HG02678 (cell line): ENCODE data around the gene SLC9A1.
"Not testable (repeated sequence)": the region's sequence is repeated elsewhere in the genome, so short reads cannot be mapped to it uniquely, and the experiment has no call there.

Experiments
- ATAC-seq: cut with Tn5 transposase; IDR thresholded peaks from one replicate; pipeline ENCODE4 v1.9.1; 2021; ENCODE audit warnings: mild to moderate bottlenecking, moderate library complexity; ENCODE audit not compliant: unreplicated experiment

Gene SLC9A1

DNA sequence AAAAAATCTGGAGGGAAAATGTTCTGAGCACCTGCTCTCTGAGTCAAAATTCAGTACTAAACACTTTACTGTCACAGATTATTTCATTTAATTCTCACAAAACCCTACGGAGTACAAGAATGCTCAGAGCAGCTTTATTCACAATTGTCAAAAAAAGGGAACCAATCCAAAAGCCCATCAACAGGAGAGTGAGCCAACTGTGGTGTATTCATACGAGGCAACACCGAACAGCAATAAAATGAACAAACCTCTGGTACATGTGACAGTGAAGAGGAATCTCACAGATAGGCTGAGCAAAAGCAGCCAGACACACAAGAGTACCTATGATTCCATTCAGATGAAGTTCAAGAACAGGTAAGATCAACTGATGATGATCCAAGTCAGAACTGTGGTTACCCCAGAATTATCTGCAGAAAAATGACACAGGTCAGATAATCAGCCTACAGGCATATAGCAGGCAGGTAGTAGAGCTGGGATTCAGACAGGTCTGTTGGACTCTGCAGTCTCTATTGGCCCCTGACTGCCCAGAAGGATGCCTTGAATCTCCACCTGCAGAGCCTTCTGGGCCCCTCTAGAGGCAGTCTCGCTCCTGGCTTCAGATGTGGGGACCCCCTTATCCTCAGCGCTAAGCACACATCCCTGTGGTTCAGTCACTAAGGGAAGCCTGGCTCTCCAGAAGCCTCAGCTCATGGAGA, 19.2 kb downstream of the SLC9A1 start:
- no peak for ATAC-seq

DNA sequence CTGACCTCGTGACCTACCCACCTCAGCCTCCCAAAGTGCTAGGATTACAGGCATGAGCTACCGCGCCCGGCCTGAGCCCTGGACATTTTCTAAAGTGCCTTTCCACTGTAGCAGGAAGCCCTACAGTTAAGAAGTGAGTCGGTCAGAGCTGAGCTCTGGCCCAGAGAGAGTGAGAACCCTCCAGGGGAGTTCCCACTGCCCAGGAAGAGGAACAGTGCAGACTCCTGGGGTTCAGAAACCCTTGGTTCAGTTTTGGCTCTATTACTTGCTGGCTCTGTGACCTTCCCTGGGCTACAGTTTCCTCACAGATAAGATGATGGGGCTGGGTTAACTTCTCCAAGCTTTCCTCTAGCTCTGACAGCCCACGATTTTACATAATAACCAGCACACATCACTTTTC, 20.9 kb downstream of the SLC9A1 start:
- ATAC-seq = no peak

DNA sequence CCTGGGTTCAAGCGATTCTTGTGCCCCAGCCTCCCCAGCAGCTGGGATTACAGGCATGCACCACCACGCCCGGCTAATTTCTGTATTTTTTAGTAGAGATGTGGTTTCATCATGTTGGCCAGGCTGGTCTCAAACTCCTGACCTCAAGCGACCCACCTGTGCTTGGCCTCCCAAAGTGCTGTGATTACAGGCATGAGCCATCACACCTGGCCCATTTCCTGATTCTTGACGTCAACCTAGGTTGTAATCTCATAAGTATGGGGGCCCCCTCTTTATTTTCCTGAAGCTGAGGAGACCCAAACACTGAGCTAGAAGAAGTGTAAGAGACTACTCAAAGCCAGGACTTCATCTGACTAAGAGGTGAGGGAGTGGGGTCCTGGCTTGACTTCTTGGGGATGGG, 21.8 kb downstream of the SLC9A1 start:
- ATAC-seq = no peak

DNA sequence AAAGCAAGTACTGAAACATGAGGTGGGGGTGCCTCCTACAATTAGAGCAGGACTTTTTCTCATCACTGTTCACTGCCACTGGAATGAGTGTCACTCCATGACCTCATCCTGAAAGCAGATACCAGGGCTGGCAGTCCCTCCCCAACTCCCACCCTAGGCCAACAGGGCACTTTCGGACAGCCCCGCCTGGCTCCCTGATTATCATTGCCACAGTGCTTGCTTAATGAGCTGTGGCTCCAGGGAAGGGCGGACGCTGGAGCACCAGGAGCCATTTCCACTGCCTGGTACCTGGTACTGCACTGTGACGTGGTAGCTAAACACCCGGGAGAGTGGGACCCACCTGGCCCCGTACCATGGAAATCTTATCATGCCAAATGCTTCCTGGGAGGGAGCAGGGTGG, 22.3 kb downstream of the SLC9A1 start:
- no peak for ATAC-seq

DNA sequence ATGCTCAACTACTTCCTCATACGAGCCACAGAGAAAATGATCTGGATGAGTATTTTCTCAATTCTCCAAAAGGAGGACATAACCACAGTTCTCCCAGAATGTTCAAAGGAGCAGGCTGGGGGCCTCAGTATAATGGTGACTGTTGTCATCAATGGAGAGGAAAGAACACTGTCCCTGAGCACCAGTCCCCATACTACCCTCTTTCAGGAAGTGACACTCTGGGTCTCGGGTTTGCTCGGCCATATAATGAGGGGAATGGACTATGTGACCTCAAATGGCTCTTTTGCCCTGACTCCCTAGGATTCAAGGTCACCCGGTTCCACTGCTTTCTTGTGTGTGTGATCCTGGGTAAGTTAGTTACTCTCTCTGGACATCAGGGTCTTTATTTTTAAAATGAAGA, 22.8 kb downstream of the SLC9A1 start:
- ATAC-seq = no peak

DNA sequence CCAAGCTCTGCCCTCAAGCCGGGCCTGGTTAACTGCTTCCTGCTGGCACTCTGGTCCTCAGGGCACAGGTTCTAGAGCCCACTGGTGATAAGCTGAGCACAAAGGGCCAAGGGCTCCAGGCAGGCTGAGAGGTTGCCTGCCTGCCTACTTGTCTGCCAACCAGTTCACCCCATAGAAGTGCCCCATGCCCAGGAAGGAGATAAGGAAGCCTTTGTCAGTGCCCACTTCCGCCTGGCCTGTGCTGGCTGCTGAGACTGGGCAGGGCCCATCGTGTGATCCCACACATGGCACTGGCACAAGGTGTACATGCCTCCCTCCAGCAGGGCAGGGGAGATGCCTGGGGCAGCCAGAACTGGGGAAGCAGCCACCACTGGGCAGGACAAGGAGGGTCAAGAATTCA, 24.1 kb downstream of the SLC9A1 start:
- no peak for ATAC-seq

DNA sequence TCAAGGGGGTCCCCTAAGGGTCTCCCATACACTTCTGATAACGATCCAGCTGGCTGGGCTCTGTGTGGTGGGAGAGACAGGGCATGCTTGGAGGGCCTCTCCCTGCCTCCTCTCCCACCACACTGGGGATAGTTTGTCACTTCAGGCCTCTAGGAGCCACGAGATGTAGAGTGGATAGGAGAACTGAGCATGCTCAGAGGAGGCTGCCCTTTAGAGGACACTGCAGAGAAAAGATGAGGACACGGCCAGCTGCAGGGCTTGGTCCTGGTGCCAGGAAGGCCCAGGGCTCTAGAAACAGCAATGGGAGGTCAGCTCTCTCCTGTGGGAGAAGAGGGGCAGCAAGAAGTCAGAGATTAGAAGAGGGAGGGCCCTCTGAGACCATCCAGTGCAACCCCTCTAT, 25.7 kb downstream of the SLC9A1 start:
- no peak for ATAC-seq

DNA sequence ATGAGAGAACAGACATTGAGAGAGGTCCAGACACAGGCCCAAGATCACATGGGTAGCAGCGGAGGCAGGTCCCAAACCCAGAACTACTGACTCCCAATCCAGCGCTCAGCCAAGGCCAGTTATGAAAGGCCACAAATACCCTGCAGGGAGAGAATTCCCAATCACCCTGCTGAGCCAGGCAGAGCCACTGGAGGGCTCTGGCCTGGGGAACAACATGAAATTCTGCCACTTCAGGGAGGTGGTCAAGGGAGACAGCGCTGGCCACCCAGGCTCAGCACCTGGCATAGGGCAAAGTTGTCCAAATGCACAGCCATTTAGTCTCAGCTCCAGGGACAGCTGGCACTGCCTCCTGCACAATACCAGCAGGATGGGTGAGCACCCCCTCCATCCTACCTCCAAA, 27.5 kb downstream of the SLC9A1 start:
- ATAC-seq = no peak

DNA sequence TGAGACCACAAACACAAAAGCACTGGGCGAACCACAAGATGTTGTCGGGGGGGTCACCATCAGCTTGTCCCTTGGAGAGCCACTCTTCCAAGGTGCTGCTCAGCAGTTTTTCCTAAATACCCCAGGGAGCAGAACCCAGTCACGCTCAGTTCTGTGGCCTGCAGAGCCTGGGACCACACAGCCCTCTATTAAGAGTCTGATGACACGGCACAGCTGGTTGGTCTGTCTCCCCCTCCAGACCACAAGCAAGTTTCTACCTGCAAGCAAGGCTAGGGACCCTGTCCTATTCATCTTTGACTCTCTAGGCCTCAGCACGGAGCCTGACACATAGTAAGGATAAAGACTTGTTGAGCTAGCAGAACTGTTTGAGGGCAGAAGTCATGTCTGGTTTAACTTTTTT, 28.5 kb downstream of the SLC9A1 start:
- ATAC-seq = no peak

DNA sequence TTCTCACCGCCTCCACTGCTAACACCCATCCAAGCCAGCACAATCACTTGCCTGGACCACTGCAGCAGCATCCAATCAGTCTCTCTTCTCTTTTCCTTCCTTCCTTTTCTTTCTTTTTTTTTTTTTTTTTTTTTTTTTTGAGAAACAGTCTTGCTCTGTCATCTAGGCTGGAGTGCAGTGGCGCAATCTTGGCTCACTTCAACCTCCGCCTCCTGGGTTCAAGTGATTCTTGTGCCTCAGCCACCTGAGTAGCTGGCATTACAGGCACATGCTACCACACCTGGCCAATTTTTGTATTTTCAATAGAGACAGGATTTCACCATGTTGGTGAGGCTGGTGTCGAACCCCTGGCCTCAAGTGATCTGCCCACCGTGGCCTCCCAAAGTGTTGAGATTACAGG, 29.8 kb downstream of the SLC9A1 start:
- not testable (repeated sequence) for ATAC-seq

DNA sequence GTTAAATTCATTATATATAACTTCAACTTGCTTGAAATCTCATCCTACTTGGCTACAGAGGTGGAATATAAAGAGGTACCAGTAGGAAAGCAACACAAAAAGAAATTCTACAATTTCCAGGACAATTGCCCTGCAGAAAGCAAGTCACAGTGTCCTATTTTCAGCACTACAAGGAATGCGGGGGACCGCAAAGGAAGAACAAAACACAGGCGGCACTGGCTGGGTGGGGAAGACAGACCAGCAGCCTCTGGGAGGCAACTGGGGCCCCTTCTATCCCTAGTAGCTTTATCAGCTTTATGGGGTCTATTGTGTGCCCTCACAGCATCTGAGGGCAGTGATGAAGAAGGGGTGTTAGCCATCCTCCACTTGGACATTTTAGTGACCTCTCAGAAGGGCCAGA, 30.5 kb downstream of the SLC9A1 start:
- no peak for ATAC-seq

DNA sequence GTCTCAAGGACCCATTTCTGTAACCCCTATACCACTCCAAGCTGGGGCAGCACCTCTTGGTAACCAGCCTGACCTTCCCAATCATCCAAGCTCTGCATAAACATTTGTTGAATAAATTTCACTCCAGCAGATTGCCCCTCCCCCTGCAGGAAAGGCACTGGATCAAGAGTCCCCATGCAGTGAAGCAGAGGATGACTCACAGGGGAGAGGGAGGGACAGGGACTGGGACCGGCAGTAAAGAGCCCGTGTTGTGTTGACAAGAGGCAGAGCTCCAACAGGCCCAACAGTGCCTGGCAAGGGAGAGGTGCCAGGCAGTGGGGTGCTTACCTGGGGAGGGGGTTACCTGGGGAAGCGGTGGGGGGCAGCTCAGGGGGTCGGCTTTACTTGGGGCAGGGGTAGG, 32.3 kb downstream of the SLC9A1 start:
- ATAC-seq = no peak

DNA sequence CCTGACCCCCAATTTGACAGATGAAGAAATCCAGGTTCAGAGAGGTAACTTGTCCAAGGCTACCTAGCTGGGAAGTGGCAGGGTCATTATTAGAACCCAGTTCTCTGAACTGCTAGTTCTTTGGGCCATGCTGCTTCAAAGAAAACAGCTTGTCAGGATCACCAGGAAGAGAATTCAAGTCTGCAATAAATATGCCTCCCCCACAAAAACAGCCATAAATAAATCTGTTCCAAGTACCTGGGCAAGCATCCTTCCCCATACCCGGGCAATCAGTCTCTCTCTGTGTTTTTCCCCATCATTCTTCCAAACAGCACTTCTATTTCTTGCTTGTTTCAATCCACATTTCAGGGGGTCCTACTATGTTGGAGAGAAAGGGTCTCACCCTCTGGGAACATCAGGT, 34.1 kb downstream of the SLC9A1 start:
- ATAC-seq = no peak

DNA sequence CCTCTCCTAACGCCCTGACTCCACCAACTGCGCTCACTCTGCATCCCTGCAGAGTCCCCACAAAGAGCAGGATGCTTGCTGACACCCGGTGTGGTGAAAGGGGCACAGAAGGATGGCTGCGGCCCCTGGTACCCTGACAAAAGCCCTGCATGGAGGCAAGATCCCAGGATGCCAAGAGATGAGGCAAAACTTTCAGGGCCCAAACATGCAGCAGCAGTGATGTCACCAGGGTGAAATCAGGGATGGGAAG, 36.6 kb downstream of the SLC9A1 start:
- ATAC-seq = no peak

DNA sequence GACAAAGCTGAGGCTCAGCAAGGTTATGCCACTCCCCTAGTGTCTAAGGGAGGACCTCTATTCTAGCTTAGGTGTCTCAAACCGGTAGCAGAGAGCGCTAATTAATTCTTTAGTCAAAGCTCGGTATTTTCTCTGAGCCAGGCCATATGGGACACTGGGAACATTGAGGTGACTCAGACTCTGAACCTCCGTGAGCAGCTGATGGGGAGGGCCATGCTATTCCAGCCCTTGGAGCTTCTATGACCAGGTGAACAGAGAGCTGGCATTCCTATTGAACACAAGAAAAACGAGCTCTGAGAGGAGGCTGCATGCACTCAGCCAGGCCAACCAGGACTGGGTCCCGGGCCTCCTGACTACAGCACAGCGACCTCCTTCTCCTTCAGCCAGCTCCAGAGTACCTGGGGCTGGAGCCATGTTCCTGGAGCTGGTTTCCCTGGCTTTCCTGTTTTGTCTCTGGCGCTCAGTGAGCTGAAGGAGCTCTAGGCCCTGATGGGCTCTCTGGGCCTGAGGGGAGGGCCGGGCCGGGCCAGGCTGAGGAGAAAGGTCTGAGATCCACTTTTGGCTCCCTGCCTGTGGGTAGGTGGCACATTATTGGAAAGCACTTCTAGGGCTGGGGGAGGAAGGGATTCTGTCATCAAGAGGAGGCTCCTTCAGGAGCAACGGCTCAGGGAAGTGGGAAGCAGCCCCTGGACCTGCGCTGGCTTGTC, 37.0 kb downstream of the SLC9A1 start:
- no peak for ATAC-seq

DNA sequence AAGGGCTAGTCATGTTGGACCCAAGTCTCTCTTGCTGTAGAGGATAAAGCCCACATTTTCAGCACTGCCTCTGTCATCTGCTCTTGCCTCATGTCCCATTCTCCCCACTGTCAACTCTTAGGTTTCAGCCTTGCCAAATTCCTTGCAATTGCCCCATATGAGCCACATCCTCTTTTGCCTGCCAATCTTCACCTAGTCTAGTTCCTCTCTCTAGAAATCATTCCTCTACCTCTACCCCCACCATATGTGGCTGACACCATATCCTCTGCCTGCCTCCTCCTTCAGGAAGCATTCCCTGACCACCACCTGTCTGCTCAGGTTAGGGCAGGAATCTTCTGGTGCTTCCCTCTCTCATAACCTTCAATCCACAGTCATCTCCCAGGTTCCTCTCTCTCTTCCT, 38.2 kb downstream of the SLC9A1 start:
- ATAC-seq = no peak

DNA sequence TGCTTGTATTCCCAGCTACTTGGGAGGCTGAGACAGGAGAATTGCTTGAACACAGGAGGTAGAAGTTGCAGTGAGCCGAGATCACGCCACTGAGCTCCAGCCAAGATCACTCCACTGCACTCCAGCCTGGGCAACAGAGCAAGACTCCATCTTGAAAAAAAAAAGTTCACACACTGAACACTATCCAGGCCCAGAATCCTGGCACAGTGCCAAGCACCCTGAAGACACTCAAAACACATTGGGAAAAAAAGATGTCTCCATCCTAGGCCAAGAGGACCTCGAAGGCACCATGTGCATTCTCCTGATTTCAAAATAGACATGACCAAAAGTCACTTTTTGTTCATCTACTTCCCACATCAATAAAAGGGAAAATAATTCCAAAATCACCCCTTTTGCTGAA, 38.7 kb downstream of the SLC9A1 start:
- ATAC-seq = no peak

DNA sequence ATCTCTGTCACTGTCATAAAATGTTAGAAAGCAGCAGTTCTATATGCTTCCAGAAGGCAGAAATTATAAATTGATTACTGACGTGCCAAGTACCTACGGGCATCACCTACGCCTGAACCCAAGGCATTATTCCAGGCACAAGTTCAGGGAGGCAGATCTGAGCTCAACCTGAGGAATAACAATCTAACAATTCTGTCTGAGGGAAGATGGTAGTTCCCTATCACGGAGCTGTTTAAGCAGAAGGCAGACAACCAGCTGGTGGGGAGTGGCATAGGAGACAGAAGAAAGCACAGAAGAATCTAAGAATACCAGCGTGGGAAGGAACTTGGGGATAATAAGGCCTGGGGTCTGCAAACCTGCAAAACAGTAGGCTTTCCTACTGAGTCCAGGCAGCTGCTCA, 40.4 kb downstream of the SLC9A1 start:
- no peak for ATAC-seq

DNA sequence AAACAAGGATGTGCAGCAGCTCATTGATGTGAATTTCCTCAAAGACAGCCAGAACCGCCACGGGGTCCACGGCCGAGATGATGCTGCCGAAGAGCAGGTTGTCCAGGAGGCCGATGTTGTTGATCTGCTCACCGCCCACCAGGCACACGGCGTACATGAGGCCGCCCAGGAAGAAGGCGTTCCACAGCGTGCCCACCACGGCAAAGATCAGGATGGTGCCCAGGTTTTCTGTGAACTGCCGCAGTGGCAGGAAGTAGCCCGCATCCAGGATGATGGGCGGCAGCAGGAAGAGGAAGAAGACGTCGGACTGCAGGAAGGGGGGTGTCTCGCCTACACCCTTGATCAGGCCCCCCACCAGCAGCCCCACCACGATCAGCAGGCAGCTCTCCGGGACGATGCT, 41.1 kb downstream of the SLC9A1 start:
- ATAC-seq = no peak

DNA sequence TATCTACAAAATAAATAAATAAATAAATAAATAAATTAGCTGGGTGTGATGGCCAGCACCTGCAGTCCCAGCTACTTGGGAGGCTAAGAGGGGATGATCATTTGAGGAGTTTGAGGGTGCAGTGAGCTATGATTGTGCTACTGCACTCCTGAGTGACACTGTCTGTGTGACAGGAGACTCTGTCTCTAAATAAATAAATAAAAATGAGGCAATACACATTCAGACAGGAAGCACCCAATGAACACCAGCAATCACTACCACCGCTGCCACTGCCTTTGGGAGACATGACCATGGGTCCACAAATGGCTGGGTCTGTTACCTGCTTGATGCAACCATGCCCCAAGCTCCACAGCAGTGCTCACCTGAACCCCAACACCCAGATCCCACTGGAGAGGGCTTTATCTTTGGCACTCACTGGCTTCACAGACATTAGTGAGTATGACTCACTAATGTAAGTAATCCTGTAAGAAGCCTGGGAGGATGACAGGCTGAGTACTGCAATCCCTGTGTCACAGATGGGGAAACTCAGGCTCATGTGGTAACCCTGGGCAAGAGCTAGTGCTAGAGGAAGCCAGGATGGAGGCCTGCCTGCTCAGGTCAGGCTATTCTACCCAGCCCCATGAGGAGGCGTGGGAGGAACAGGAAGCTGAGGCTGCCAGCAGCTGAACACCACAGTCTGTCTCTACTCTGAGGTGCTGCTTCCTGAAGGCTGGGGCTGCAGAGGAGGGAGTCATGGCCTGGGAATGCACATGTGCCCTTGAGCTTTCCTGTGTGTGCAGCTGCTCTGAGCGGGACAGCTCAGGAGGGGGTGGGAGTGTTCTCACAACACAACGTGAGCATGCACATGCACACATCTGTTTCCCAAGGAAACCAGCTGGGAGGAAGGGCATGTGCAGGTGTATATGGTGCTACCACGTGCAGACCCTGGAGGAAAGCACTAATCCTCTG, 43.0 kb downstream of the SLC9A1 start:
- peak; percentile 89 for ATAC-seq

DNA sequence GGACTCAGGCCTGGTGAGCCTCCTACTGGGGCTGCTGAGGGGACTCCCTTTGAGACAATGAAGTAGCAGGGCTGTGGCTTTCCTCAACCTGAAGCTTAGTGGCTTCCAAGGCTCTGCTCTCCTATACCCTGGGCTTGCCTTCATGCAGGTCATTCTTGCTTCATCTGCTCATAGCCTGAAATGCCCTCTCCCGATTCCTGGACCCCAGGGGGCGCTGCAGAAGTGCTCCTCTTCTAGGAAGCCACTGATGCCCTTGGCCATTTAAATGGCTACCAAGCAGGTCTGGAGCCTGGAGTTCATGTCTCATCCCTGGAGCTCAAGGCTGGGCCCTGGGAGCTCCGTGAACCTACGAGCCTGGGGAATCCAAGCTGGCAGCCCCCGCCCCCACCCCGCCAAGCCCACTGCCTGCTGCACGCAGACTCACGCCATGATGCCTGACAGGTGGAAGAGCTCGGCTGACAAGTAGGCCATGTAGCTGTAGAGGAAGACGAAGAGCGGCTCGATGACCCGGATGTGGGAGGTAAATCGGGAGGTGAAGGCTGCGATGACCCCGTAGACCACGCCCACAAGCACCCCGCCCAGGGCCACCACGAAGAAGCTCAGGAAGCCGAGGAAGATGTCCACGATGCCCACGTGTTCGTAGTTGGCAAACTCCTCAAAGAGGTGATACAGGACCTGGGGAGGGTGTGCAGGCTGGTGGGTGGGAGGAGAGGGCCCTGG, 45.7 kb downstream of the SLC9A1 start:
- no peak for ATAC-seq
